GM23338 (cell line): ENCODE data around the gene BTBD18. TPM values are rescaled to one million over a fixed set of nuclear protein-coding genes. Genes with fewer than 3 reads are reported as not detected.

Experiments used
- EZH2 ChIP-seq: fragments of 200-600 bp; sonication (generic); IDR thresholded peaks from one replicate; pipeline ENCODE4 v1.8.0; 2017; ENCODE audit warnings: antibody characterized with exemption, mild to moderate bottlenecking, low read depth; ENCODE audit not compliant: unreplicated experiment
- EZH2phosphoT487 ChIP-seq: fragments of 200-600 bp; sonication (generic); IDR thresholded peaks from one replicate; pipeline ENCODE4 v1.8.1; 2018; ENCODE audit warnings: antibody characterized with exemption; ENCODE audit not compliant: unreplicated experiment
- JUNB ChIP-seq: IDR thresholded peaks from one replicate; pipeline ENCODE4 v1.6.1; 2016; ENCODE audit warnings: antibody characterized with exemption; ENCODE audit not compliant: unreplicated experiment
- NANOG ChIP-seq: IDR thresholded peaks from 2 replicates; pipeline ENCODE4 v1.6.1; 2016; ENCODE audit warnings: antibody characterized with exemption, borderline replicate concordance
- POLR2AphosphoS5 ChIP-seq: IDR thresholded peaks from 2 replicates; pipeline ENCODE4 v1.6.1; 2016; ENCODE audit warnings: antibody characterized with exemption, low read depth
- STAT1 ChIP-seq: IDR thresholded peaks from one replicate; pipeline ENCODE4 v1.6.1; 2016; ENCODE audit warnings: antibody characterized with exemption; ENCODE audit not compliant: unreplicated experiment
- polyA plus RNA-seq: library from polyadenylated mRNA; unstranded; fragments of >200 nt; fragmentation: Nextera tagmentation; extraction: Ambion mirVana; gene quantifications from 2 replicates; pipeline ENCODE4 v1.2.1, GENCODE V29; 2016
- total RNA-seq: library from RNA; depleted of rRNA; stranded (reverse); fragments of >200 nt; shearing (Covaris generic); gene quantifications from 2 replicates; pipeline ENCODE4 v1.2.3, GENCODE V29; 2014
- TF ChIP-seq, protein P1 (sequence below): fragments of 250-450 bp; sonication (Bioruptor Pico); IDR thresholded peaks from 2 replicates; pipeline ENCODE4 v1.5.0; 2020; ENCODE audit warnings: mild to moderate bottlenecking, moderate library complexity
- TF ChIP-seq, protein P2 (sequence below): IDR thresholded peaks from 2 replicates; pipeline ENCODE4 v1.6.1; 2016; ENCODE audit warnings: antibody characterized with exemption
- TF ChIP-seq, protein P3 (sequence below): IDR thresholded peaks from one replicate; pipeline ENCODE4 v1.6.1; 2018; ENCODE audit warnings: antibody characterized with exemption; ENCODE audit not compliant: unreplicated experiment

The BTBD18 gene
- total and polyA plus RNA-seq, 2 experiments from 2014 or later: 0.29 TPM; not detected in 1

DNA sequence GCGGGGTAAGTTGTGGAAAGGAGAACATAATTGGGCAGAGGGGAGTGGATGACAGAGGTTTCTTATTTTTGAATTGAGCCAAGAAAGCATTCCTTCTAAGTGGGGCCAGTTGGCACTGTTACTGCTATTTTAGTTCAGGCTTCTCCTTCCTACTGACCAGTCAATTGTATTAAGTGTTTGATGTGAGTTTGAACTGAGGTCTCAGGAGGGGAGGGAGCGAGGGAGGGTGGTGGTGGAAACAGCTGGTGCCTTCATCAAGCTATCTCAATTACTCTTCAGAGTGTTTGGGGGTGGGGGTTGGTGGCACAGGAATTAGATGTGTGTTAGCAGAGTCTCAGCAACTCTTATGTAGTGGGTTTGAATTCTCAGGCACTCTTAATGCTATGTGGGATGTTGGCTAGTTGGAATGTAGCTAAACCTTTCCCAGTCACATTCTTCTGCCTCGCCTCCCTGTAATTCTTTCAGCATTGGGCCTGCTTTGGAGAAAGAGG, 24.5 kb upstream of the BTBD18 start (continued):
- TF ChIP-seq, protein P1, sequence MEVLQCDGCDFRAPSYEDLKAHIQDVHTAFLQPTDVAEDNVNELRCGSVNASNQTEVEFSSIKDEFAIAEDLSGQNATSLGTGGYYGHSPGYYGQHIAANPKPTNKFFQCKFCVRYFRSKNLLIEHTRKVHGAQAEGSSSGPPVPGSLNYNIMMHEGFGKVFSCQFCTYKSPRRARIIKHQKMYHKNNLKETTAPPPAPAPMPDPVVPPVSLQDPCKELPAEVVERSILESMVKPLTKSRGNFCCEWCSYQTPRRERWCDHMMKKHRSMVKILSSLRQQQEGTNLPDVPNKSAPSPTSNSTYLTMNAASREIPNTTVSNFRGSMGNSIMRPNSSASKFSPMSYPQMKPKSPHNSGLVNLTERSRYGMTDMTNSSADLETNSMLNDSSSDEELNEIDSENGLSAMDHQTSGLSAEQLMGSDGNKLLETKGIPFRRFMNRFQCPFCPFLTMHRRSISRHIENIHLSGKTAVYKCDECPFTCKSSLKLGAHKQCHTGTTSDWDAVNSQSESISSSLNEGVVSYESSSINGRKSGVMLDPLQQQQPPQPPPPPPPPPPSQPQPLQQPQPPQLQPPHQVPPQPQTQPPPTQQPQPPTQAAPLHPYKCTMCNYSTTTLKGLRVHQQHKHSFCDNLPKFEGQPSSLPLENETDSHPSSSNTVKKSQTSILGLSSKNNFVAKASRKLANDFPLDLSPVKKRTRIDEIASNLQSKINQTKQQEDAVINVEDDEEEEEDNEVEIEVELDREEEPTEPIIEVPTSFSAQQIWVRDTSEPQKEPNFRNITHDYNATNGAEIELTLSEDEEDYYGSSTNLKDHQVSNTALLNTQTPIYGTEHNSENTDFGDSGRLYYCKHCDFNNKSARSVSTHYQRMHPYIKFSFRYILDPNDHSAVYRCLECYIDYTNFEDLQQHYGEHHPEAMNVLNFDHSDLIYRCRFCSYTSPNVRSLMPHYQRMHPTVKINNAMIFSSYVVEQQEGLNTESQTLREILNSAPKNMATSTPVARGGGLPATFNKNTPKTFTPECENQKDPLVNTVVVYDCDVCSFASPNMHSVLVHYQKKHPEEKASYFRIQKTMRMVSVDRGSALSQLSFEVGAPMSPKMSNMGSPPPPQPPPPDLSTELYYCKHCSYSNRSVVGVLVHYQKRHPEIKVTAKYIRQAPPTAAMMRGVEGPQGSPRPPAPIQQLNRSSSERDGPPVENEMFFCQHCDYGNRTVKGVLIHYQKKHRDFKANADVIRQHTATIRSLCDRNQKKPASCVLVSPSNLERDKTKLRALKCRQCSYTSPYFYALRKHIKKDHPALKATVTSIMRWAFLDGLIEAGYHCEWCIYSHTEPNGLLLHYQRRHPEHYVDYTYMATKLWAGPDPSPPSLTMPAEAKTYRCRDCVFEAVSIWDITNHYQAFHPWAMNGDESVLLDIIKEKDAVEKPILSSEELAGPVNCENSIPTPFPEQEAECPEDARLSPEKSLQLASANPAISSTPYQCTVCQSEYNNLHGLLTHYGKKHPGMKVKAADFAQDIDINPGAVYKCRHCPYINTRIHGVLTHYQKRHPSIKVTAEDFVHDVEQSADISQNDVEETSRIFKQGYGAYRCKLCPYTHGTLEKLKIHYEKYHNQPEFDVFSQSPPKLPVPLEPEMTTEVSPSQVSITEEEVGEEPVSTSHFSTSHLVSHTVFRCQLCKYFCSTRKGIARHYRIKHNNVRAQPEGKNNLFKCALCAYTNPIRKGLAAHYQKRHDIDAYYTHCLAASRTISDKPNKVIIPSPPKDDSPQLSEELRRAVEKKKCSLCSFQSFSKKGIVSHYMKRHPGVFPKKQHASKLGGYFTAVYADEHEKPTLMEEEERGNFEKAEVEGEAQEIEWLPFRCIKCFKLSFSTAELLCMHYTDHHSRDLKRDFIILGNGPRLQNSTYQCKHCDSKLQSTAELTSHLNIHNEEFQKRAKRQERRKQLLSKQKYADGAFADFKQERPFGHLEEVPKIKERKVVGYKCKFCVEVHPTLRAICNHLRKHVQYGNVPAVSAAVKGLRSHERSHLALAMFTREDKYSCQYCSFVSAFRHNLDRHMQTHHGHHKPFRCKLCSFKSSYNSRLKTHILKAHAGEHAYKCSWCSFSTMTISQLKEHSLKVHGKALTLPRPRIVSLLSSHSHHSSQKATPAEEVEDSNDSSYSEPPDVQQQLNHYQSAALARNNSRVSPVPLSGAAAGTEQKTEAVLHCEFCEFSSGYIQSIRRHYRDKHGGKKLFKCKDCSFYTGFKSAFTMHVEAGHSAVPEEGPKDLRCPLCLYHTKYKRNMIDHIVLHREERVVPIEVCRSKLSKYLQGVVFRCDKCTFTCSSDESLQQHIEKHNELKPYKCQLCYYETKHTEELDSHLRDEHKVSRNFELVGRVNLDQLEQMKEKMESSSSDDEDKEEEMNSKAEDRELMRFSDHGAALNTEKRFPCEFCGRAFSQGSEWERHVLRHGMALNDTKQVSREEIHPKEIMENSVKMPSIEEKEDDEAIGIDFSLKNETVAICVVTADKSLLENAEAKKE: no peak
- TF ChIP-seq, protein P2, sequence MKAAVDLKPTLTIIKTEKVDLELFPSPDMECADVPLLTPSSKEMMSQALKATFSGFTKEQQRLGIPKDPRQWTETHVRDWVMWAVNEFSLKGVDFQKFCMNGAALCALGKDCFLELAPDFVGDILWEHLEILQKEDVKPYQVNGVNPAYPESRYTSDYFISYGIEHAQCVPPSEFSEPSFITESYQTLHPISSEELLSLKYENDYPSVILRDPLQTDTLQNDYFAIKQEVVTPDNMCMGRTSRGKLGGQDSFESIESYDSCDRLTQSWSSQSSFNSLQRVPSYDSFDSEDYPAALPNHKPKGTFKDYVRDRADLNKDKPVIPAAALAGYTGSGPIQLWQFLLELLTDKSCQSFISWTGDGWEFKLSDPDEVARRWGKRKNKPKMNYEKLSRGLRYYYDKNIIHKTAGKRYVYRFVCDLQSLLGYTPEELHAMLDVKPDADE: no peak
- TF ChIP-seq EZH2 (no peak), STAT1 (no peak), NANOG (no peak), POLR2AphosphoS5 (no peak), JUNB (no peak), EZH2phosphoT487 (no peak)
- TF ChIP-seq, protein P3, sequence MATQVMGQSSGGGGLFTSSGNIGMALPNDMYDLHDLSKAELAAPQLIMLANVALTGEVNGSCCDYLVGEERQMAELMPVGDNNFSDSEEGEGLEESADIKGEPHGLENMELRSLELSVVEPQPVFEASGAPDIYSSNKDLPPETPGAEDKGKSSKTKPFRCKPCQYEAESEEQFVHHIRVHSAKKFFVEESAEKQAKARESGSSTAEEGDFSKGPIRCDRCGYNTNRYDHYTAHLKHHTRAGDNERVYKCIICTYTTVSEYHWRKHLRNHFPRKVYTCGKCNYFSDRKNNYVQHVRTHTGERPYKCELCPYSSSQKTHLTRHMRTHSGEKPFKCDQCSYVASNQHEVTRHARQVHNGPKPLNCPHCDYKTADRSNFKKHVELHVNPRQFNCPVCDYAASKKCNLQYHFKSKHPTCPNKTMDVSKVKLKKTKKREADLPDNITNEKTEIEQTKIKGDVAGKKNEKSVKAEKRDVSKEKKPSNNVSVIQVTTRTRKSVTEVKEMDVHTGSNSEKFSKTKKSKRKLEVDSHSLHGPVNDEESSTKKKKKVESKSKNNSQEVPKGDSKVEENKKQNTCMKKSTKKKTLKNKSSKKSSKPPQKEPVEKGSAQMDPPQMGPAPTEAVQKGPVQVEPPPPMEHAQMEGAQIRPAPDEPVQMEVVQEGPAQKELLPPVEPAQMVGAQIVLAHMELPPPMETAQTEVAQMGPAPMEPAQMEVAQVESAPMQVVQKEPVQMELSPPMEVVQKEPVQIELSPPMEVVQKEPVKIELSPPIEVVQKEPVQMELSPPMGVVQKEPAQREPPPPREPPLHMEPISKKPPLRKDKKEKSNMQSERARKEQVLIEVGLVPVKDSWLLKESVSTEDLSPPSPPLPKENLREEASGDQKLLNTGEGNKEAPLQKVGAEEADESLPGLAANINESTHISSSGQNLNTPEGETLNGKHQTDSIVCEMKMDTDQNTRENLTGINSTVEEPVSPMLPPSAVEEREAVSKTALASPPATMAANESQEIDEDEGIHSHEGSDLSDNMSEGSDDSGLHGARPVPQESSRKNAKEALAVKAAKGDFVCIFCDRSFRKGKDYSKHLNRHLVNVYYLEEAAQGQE: no peak
